NCI-H1092 (cell line): ENCODE data around the gene CALML6.
"Not testable (repeated sequence)": the region's sequence is repeated elsewhere in the genome, so short reads cannot be mapped to it uniquely, and the experiment has no call there.

Experiments
- DNase-seq: peaks from one replicate; lab custom pipeline; 2025; lab: John Stamatoyannopoulos, UW

CALML6 gene, protein sequence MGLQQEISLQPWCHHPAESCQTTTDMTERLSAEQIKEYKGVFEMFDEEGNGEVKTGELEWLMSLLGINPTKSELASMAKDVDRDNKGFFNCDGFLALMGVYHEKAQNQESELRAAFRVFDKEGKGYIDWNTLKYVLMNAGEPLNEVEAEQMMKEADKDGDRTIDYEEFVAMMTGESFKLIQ

DNA sequence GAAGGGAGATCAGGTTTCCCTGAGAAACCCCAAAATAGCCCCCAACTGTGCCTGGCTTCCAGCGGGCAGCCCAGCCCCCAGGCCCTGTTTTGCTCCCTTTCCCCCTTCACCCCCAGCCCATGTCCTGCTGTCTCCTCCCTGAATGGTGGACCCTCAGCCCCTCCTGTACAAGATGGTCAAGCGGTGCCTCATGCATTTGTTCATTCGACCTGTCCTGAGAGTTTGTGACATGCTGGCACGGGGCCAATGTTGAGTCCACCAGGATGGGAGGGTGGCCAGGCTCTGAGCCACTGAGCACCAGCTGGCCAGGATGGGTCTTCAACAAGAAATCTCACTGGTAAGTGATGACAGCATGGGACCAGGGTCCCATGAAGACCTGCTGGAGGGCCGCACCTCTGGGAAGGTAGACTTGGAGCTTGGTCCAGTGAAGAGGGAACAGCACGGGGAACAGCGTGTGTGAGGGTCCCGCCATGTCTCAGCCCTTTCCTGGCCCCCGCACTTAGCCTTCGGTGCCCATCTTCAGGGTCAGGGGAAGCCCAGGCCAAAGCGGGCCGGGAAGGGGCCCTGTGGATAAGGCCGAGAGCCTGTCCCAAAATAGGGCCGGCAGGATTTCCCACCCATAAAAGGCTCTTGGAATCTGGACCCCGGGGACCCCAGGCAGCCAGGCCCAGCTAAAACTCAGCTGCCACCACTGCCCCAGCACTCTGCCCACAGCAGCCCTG, at the start of gene CALML6:
CALML6 (plus strand) TSS at position 290 of the 722 bp plus-strand sequence; CDS start at position 311, 21 bp downstream.
- DNase-seq = no peak

DNA sequence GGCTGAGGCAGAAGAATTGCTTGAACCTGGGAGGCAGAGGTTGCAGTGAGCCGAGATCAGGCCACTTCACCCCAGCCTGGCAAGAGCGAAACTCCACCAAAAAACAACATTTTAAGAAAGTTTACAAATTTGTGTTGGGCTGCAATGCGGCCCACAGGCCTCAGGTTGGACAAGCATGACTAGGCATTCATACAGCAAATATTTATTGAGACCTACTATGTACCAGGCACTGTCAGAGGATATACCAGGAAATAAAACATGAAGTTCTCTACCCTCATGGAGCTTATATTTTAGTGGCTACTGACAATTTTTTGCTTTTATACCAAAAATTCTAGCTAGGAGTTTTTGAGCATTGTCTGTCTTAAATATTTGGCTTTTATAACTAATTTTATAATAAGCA, 47.9 kb upstream of the CALML6 start:
- DNase-seq = no peak

DNA sequence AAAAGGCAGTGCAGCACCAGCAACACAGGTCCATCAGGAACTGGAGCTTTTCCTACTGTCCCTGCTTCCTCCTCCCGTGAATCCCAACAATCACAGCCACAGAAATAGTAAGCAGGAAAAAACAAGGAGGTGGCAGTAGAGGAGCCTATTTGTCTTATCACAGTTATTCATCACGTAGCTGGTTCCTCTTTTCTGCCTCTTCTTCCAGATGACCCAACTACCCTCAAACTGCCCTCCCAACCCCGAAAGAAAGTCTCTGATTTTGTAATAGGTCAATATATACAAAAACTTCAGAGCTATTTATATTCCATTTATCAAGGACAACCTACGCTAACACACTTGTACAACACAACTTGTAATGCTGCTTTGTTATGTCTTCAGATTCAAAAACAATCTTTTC, 45.6 kb upstream of the CALML6 start:
- no peak for DNase-seq

DNA sequence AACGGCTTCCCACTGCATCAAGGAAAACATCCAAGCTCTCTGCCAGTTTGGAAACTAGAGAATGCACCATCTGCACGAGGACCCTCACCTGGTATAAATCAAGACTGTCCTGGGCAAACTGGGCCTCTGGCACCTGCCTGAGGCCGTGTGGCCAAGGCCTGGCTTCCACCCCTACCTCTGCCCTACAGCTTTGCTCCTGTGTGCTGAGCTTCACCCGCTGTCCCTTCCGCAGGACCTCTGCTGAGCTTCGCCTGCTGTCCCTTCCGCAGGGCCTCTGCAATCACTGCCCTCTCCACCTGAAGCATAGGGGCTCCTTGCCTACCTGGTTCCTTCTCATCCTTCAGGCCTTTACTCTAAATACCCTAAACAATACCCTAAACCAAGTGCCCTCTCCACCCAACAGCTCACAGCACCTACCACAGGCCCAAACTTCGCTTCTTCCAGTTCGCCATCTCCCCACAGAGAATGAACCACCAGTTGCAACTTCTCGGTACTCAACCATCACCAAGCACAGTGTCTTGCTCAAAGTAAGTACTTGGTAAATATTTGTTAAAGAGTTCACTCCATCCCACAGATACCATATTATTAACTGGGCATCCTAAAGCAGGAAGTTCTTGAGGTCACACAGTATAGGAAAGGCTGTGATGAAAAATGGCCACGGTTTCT, 42.6 kb upstream of the CALML6 start:
- no peak for DNase-seq

DNA sequence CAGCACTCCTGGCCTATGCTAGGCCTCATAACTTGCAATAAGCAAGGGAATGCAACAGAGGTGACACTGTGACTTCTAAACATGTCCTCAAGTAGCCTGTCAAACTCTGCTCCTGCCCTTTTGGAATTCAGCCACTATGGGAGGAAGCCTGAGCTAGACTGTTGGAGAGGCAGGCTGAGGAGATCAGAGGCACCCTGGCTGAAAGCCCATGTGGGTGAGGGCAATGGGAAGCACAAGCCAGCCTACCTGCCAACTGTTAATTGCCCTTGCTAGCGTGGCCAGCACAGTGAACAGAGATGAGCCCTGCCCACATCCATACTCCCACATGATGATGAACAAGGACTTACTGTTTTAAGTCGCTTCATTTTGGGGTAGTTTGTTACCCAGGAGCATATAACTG, 41.9 kb upstream of the CALML6 start:
- DNase-seq = no peak

DNA sequence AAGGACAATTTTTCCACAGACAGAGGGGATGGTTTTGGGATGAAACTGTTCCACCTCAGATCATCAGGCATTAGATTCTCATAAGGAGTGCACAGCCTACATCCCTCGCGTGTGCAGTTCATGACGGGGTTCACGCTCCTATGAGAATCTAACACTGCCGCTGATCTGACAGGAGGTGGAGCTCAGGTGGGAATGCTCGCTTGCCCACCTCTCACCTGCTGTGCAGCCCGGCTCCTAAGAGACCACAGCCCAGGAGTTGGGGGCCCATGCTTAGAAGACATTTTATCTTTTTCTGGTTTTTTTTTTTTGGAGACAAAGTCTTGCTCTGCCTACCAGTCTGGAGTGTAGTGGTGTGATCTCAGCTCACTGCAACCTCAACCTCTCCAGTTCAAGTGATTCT, 40.2 kb upstream of the CALML6 start:
- no peak for DNase-seq

DNA sequence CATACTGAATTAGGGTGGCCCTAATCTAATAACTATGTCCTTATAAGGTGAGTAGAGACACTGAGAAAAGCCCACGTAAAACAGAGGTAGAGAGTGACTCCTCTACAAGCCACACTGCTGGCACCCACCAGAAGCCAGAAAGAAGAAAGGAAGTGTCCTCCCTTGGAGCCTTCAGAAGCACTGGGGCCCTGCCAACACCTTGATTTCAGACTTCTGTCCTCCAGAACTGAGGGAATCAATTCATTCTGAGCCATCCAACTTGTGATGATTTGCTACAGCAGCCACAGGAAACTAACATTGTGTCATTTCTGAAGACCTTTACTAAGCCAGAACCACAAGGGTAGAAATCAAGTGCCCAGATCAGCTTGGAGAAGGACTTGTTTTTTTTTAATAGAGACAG, 39.1 kb upstream of the CALML6 start:
- no peak for DNase-seq

DNA sequence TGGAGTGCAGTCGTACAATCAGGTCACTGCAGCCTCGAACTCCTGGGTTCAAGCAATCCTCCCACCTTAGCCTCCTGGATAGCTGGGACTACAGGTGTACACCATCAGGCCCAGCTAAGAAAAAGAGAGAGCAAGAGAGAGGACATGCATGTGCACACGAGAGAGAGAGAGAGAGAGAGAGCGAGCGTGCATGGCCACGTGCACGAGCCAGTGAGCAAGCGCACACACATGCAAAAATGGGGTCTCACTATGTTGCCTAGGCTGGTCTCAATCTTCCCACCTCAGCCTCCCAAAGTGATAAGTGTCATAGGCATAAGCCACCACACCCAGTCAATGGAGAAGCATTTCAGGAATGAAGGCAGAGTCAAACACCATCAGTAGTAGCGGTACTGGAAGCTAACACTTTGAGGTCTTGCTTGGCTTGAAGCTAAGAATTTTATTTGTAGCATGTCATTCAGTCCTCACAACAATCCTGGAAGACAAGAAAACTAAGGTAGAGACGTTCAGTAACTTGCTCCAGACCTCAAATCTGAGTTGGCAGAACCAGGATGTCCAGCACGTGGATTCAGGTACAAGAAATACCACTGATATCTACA, 38.6 kb upstream of the CALML6 start:
- DNase-seq = no peak

DNA sequence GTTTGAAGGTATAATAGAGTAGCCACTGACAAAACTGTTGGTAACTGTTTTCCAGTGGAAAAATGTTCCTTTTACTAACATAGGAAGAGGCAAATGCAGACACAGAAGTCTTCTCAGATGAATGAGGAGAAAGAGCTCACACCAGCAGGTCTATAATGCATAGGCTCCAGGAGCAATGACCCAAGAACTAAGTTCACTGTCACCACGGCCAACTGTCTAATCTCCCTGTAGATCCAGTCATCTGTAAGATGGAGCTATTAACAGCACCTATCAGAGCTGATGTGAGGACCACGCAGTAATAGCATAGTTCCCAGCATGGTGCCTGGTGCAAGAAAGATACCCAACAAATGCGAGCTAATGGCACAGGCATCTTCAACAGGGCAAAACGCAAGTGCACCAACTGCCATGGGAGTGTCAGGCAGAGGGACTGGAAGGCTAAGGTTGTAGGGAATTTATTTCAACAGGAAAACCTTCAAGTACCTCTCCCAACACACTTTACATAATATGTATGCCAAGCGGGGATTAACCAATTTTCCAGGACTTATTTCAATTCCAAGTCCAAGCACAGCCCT, 37.1 kb upstream of the CALML6 start:
- no peak for DNase-seq

DNA sequence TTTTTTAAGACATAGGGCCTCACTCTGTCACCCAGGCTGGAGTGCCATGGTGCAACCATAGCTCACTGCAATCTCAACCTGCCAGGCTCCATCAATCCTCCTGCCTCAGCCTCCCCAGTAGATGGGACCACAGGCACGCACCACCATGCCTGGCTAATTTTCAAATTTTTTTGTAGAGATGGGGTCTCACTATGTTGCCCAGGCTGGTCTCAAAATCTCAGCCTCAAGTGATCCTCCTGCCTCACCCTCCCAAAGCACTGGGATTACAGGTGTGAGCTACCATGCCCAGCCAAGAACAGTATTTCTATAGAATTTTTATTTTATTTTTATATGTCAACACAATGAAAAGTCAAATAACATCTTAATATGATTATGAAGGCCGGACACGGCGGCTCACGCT, 35.1 kb upstream of the CALML6 start:
- no peak for DNase-seq

DNA sequence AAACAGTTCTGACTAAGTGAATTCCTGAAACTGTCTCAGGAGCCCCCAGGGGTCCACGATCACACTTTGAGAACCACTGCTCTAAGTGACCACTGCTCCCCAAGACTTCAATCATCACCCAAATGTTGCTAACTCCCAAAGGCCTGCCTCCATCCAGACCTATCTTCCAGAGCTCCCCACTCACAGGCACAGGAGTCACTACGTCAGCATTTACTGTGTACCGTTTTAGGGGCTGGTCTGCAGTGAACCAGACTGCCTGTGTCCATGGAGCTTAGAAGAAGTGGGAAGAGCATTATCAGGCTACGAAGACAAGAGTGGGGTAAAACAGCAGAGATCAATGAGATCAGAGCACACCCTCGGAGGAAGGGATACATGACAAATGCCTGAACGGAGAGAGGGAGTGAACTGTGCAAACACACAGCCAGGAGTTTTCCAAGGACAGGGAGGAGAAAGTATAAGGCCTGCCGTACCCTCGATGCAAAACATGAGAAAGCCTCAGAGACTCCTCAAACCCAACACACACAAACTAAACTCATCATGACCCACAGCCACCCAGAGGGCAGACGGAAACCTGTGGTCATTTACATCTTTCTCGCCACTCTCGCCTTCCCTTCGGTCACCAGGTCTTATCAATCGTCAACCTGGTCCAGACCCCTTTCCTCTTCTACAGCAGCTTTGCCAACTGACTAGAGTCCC, 34.3 kb upstream of the CALML6 start:
- DNase-seq = no peak

DNA sequence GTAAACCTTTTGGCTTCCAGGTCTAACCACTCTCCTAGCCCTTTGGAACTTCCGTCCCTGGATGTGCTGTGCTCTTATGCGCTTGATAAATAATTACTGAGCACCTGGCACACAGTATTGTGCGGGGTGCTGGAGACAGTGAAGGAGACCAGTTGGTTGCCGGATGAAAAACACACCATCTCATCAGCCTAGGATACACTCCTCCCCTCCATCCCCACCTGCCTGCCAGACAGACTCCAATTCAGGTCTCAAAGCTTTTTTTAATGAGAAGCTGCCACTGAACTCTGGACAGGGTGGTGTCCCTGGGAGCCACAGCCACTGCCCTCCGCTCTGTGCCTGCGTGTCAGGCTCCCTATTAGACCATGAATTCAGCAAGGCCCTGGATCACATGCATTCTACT, 33.3 kb upstream of the CALML6 start:
- no peak for DNase-seq

DNA sequence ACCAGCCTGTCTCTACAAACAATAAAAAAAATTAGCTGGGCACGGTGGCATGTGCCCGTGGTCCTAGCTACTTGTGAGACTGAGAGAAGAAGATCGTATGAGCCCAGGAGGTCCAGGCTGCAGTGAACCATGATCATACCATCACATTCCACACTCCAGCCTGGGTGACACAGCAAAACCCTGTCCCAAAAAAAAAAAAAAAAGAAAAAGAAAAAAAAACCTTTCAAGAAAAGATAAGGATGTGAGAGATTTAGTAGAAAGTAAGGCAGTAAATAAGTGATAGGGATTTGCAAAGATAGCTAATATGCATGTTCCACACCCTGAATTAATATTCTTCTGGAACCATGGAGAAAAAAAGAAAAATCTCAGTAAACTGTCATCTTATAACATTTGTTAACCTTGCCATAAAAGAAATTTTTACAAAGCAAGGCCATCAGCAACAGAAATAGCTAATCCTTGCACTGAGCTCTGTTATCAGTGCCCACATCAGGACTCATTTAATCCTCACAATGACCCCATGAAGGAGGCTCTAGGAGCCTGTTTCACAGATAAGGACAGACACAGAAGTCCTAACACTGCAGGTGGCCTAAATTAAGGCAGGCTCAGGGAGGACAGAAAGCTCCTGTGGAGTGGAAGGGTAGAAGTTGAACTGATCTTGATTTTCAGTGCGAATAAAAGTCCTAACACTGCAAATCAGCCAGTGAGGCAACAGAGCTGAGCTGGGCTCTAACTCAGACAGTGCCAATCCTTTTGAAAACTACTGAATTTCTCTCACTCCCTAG, 31.8 kb upstream of the CALML6 start:
- no peak for DNase-seq

DNA sequence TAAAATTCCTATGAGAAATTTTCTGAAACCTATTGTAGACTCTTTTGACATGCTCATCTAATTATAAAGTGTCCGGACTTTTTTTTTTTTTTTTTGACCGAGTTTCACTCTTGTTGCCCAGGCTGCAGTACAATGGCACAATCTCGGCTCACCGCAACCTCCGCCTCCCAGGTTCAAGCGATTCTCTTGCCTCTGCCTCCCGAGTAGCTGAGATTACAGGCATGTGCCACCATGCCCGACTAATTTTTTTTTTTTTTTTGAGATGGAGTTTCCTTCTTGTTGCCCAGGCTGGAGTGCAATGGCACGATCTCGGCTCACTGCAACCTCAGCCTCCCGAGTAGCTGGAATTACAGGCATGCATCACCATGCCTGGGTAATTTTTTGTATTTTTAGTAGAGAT, 31.2 kb upstream of the CALML6 start:
- not testable (repeated sequence) for DNase-seq

DNA sequence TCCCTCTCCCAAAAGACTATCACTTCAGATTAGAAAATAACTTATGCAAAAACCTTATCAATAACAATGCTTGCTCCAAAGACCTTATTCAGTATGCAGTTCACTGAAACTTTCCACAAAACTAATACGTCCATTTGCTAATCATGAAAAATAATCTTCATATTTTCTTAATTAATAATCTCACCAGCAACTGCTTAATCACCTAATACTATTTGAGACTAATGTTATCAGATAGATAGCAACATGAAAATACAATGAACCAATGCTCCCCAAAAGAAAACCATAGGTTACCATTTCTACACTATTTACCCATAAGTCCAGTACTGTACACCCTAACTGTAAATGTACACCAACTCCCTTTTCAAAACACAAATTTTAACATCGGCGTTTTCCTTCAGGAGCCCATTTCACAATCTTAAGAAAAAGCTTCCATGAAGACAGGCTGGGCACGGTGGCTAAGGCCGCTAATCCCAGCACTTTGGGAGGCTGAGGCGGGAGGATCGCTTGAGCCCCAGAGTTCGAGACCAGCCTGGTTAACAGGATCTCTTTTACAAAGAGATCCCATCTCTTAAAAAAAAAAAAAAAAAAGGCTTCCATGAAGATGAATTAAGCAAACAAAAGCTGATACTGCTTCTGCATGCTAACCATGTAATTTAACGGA, 25.8 kb upstream of the CALML6 start:
- no peak for DNase-seq

DNA sequence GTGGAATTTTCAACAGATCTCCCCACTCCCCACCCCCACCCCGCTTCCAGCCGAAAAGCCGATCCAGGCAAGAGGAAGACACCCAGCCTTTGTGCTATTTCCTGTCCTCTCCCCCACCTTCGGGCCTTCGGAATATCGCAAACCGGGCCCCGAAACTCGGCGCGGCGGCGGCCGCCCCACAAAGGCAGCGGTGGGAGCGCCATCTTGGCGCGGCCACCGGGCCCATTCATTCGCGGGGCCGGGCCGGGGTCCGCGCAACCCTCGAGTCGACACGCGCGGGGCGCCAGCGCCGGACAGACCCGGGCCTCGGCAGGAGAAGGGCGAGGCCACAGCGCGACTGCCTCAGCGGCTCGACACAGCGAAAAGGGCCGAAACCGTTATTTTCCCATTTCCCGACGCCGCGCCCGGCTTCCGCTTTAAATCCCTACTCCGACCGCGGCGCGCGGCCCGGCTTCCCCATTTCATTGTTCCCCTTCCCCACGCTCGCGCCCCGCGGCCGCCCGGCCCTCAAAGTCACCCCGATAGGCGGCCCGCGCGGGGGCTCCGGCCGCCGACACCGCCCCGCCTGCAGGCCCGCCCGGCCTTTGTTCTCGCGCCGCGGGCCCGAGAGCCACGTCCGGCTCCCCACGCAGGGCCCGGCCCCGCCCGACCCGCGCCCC, 25.1 kb upstream of the CALML6 start:
- DNase-seq = no peak

DNA sequence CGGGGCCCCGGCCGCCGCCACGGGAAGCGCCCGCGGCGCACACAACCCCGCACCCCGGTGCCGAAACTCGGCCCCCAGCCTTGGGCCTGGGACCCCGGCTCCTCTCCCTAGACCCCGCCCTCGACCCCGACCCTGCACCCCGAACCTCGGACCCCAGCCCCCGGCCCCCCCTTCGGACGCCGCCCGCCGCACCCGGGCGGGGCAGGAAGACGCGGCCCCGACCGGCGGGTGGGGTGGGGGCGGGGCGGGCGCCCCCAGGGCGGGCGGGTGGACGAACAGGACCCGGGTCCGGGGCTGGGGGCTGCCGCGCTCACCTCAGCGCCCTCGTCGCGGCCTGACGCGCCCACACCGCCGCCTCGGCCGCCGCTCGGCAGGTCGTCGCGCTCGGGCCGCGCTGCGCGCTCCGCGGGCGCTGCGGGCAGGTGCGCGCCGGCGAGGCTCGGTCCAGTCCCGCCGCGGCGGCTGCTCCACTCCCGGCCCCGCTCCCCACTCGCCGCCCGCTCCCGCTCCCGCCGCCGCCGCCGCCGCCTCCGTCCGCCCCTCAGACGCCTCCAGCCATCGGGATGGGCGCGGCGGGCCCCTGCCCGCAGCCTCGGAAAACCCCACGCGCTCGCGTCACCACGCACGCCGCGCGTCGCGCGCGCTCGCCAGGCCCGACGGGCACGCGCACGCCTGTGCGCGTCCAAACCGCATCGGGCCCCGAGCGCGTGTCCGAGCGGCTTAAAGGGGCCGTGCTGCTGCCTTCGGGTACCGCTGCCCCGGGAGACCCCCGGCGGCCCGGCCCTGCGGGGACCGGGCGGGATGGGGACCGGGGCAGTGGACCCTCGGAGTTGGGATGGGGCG, 24.3 kb upstream of the CALML6 start, which contains the start of gene GNB1:
GNB1 (minus strand) TSS at position 582 of the 843 bp plus-strand sequence. CDS start 65,634 bp downstream, outside the sequence.
- DNase-seq = peak; percentile 69

DNA sequence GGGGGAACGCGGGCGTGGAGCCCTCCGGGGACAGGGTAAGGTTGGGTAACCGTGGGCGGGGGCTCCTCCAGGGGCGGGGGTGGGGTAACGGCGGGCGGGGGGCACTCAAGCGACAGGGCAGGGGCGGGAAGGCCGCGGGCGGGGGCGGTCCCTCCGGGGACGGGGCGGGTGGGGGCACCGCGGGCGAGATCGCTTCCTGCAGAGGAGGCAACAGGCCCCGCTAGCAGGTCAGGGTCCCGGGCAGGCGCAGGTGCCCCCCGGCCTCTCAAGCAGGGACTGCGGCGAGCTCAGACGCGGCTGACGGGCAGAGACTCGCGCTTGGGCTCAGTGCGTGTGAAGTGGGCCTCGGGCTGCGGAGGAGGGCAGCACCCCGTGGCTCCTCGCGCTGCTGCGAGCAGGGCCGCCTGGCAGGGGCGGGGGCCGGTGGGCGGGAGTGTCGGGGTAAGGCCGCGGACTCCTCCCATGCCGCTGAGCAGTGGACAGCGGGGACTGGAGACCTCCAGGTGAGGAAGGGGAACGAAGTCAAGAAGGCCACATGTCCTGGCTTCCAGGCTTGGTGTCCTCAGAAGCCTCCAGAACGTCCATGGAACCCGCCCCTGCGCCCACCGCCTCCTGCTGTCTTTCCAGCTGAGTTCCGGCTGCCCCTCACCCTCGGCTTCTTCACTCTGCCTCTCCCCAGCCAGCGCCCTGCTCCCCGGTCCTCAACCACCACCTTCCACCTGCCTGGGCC, 23.5 kb upstream of the CALML6 start:
- peak; percentile 29 for DNase-seq
